ENCODE data around the gene GNRH2.

GNRH2 gene

DNA sequence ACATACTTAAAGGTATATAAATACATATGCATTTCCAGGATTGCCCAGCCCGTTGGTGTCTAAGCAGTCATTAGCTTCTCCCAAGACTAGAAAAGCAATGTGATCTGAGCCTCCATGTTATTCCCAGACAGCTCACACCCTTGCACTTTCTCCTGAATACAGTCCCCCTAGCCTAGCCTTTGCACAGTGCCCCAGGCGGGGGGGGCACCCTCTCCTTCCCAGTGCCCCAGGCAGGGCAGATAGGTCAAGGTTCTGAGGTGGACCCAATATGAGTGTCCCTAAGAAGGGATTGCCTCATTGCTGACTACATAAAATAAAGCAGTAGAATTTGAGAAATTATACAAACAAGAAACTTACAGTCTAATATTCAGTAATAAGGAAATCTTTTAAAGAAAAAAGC, 15.4 kb upstream of the GNRH2 start:
- DNase-seq (ENCODE audit: low read depth) = no peak
- TF ChIP-seq, protein P1, sequence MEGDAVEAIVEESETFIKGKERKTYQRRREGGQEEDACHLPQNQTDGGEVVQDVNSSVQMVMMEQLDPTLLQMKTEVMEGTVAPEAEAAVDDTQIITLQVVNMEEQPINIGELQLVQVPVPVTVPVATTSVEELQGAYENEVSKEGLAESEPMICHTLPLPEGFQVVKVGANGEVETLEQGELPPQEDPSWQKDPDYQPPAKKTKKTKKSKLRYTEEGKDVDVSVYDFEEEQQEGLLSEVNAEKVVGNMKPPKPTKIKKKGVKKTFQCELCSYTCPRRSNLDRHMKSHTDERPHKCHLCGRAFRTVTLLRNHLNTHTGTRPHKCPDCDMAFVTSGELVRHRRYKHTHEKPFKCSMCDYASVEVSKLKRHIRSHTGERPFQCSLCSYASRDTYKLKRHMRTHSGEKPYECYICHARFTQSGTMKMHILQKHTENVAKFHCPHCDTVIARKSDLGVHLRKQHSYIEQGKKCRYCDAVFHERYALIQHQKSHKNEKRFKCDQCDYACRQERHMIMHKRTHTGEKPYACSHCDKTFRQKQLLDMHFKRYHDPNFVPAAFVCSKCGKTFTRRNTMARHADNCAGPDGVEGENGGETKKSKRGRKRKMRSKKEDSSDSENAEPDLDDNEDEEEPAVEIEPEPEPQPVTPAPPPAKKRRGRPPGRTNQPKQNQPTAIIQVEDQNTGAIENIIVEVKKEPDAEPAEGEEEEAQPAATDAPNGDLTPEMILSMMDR (IDR thresholded peaks at IDR 0.05; ENCODE audit: control insufficient read depth, extremely low read depth, insufficient read depth) = no peak
- H3K4me3 ChIP-seq (ENCODE audit: low read depth, low read length) = no peak overlapping the region

GRCh38 chr20:3031524-3032147, 11.8 kb upstream of the GNRH2 start:
- no peak for DNase-seq (ENCODE audit: low read depth)
- no peak overlapping the region for H3K4me3 ChIP-seq (ENCODE audit: low read depth, low read length)
- TF ChIP-seq, protein P1 (IDR thresholded peaks at IDR 0.05; ENCODE audit: control insufficient read depth, extremely low read depth, insufficient read depth) = no peak

DNA sequence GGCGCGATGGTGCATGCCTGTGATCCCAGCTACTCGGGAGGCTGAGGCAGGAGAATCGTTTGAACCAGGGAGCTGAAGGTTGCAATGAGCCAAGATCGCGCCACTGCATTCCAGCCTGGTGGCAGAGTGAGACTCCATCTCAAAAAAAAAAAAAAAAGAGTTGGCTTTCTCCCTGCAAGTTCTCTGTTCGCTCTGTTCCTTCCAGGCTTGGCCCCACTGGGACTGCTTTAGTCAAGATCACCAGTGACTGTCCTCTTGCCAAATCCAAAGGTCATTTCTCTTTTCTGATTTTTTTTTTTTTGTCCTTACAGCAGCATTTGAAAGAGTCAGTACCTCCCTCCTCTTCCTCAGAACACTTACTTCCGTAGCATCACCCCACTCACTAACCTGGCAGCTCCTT, 10.8 kb upstream of the GNRH2 start:
- H3K4me3 ChIP-seq (ENCODE audit: low read depth, low read length) = no peak overlapping the region
- DNase-seq (ENCODE audit: low read depth) = no peak
- TF ChIP-seq, protein P1 (IDR thresholded peaks at IDR 0.05; ENCODE audit: control insufficient read depth, extremely low read depth, insufficient read depth) = no peak

GRCh38 chr20:3037654-3038053, 5.8 kb upstream of the GNRH2 start:
- no peak for DNase-seq (ENCODE audit: low read depth)
- TF ChIP-seq, protein P1 (IDR thresholded peaks at IDR 0.05; ENCODE audit: control insufficient read depth, extremely low read depth, insufficient read depth) = no peak
- H3K4me3 ChIP-seq (ENCODE audit: low read depth, low read length) = no peak overlapping the region

GRCh38 chr20:3038454-3038853, 5.0 kb upstream of the GNRH2 start:
- TF ChIP-seq, protein P1 (IDR thresholded peaks at IDR 0.05; ENCODE audit: control insufficient read depth, extremely low read depth, insufficient read depth) = no peak
- no peak for DNase-seq (ENCODE audit: low read depth)
- no peak overlapping the region for H3K4me3 ChIP-seq (ENCODE audit: low read depth, low read length)

GRCh38 chr20:3039426-3039825, 4.0 kb upstream of the GNRH2 start:
- no peak overlapping the region for H3K4me3 ChIP-seq (ENCODE audit: low read depth, low read length)
- TF ChIP-seq, protein P1 (IDR thresholded peaks at IDR 0.05; ENCODE audit: control insufficient read depth, extremely low read depth, insufficient read depth) = no peak
- no peak for DNase-seq (ENCODE audit: low read depth)

DNA sequence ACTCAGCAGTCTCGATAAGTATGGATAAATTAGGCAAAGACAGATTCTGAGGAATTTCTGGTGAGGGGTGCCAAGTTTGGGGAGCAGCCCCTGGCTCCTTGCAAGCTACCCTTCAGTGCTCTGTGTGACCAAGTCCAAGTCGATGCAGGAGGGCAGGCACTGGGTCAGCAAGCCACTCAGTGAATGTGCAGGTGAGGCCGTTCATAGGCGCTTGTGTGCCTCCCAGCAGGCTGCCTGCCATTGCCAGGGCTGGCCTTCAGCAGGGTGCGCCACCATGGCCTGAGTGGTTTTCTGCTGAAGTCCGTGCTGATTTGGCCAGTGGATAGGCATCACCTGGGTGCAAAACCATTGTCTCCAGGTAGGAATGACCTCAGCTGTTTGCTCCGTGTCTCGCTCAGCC, 3.3 kb upstream of the GNRH2 start:
- TF ChIP-seq, protein P1 (IDR thresholded peaks at IDR 0.05; ENCODE audit: control insufficient read depth, extremely low read depth, insufficient read depth) = no peak
- no peak for DNase-seq (ENCODE audit: low read depth)
- no peak overlapping the region for H3K4me3 ChIP-seq (ENCODE audit: low read depth, low read length)

Data from LNCaP clone FGC (cell line).